Neural progenitor cell (in vitro differentiated cells): ENCODE results near the gene RASSF4.

Source experiments
- CTCF ChIP-seq: fragments of 200-600 bp; sonication (generic); IDR thresholded peaks from 2 replicates; pipeline ENCODE4 v1.5.1; 2017; ENCODE audit warnings: antibody characterized with exemption, mild to moderate bottlenecking
- EZH2phosphoT487 ChIP-seq: fragments of 200-600 bp; sonication (generic); IDR thresholded peaks from 2 replicates; pipeline ENCODE4 v1.6.1; 2017; ENCODE audit warnings: antibody characterized with exemption

GRCh38 chr10:45000138-45000751 is 40.6 kb downstream of the RASSF4 start:
- no peak for TF ChIP-seq CTCF
- no peak for TF ChIP-seq EZH2phosphoT487
